ENCODE measurements around the gene CLEC7A.

Gene CLEC7A

DNA sequence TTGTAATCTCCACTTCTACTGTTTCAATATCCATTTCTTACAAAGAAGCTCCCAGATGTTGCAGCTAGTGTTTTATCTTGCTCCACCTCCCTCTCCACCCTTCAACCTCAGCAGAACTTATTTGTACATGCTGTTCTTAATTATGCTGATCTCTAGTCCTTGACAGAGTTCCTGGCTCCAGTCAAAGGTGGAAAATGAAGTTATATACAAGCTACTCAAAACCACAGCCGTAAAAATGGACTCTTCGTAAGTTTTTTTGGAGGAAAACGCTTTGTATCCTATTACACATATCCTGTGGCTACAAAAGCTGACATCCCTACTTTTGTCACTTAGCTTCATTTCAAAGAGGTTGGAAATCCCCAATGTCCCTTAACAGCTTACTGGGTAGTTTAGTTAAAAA lies 32.5 kb downstream of the CLEC7A start:
- H3K27ac ChIP-seq = peak overlapping the region; percentile 7 to 53
- no peak for DNase-seq (ENCODE audit: low spot score)
- peak overlapping the region; percentile 23 for H3K4me3 ChIP-seq
- TF ChIP-seq, protein P1, sequence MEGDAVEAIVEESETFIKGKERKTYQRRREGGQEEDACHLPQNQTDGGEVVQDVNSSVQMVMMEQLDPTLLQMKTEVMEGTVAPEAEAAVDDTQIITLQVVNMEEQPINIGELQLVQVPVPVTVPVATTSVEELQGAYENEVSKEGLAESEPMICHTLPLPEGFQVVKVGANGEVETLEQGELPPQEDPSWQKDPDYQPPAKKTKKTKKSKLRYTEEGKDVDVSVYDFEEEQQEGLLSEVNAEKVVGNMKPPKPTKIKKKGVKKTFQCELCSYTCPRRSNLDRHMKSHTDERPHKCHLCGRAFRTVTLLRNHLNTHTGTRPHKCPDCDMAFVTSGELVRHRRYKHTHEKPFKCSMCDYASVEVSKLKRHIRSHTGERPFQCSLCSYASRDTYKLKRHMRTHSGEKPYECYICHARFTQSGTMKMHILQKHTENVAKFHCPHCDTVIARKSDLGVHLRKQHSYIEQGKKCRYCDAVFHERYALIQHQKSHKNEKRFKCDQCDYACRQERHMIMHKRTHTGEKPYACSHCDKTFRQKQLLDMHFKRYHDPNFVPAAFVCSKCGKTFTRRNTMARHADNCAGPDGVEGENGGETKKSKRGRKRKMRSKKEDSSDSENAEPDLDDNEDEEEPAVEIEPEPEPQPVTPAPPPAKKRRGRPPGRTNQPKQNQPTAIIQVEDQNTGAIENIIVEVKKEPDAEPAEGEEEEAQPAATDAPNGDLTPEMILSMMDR (IDR thresholded peaks at IDR 0.05) = no peak

DNA sequence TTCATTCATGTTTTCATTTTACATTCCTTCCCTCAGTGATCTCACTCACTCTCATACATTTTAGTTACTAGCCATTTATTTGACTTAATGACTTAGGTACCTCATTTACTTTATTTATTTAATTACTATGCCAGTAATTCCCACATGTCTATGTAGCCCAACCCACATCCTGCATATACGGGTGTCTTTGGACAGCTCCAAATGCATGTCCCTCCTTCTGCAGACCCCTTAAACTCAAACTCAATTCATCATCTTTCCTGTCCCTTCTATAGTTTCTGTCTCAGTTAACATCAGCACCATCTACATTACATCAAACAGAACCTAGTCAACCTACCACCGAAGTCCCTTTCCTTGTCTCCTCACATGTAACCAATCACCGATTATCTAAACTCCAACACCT lies 34.0 kb downstream of the CLEC7A start:
- Histone ChIP-seq H3K27ac (no peak overlapping the region), H3K4me3 (no peak overlapping the region)
- TF ChIP-seq, protein P1 (IDR thresholded peaks at IDR 0.05) = no peak
- DNase-seq (ENCODE audit: low spot score) = no peak

DNA sequence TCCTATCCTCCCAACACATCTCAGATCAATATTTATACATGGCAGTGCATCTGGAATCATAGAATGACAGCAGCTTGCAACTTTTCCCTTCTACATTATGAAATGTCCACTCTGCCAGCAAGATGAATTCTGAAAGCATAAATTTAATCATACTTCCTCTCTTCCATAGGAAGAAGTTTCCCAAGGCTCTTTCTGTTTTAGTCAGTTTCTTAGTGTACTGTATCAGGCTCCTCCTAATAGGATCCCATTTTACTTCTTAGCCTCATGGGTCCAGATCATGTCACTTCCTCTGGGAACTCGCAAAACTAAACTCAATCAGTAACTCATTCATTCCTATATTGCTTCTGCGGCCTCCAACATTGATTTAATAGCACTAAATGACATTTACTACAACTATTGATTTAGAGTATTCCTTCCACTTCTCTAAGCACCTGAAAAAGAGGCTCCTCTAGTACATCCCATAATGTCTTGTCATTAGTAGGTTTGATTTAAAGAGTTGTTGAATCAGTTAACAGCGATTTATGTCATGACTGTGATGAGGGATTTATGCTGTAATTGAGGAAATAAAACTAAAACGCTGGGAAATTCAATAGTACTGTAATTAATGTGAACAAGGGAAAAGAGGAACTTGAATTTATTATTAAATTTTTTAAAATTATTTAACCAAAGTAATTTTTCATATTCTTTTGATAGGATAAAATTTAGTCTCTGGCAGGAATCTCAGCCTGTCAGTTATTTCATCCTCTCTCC lies 35.2 kb downstream of the CLEC7A start:
- Histone ChIP-seq H3K27ac (peak overlapping the region in 1 of 2 donors; percentile 40), H3K4me3 (no peak overlapping the region)
- no peak for DNase-seq (ENCODE audit: low spot score)
- TF ChIP-seq, protein P1 (IDR thresholded peaks at IDR 0.05) = no peak

DNA sequence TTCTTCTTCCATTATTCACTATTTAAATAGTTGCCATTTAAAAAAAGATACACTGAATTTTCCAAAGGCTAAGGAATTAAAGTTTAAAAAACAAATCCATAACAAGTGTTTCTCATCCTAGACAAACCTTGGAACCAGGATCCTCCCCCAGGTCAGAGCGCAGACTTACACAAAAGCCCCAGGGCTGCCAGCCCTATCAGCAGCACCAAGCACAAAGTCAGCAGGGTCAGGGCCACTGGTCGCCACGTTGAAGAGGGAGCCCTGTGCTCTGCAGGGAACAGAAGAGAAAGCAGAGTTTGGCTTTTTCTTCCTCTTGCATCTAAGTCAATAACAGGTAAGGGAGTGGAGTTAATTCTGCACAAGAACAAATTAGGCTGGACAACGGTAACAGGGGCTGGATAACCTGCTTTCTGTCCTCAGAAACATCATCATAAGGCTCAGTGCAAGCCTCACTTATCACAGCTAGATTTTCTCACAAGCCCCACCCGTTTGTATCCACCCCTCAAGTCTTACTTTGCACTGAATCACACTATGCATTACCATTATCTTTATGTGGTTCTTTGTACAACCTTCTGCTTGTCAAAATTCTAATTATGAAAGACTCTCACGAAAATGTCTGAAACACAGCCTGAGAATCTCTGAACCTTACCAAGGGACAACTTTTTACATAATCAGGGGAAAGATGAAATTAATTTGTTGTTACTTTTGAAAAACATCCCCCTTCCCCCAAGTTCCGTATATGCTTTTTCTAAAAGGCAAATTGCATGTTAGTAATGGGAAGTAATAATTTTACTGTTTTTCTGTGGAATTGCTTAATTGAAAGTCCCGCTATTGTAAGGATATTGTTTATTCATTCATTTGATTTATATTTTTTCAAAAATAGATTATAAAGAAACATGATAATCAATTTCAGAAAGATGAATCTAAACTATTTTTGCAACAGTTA lies 40.8 kb downstream of the CLEC7A start:
- no peak for DNase-seq (ENCODE audit: low spot score)
- no peak overlapping the region for H3K4me3 ChIP-seq
- TF ChIP-seq, protein P1 (IDR thresholded peaks at IDR 0.05) = no peak
- no peak overlapping the region for H3K27ac ChIP-seq

DNA sequence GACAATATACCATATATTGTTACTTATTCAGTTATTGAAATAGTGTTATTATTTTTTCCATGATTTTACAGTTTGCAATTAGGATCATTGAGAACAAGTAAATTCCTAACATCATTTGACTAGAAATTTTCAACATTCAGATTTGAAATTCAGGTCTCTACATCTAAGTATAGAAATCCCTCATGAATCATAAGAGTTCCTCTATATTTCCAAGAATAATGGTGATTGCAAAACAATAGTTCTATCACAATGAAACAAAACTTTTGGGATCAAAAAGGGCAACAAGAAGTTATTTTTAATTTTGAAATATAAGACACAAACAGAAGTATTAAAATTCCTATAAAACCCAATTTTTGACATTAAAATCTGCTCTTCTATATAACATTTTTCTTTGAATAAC lies 42.0 kb downstream of the CLEC7A start:
- no peak for DNase-seq (ENCODE audit: low spot score)

DNA sequence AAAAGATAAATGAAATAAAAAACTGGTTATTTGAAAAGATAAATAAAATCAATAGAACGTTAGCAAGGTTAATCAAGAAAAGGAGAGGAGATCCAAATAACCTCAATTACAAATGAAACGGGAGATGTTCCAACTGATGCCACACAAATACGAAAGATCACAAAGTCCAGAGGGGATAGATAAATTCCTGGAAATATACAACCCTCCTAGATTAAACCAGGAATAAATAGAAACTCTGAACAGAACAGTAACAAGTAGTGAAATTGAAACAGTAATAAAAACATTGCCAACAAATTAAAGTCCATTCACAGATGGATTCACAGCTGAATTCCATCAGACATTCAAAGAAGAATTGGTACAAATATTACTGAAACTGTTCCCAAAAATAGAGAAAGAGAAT lies 43.6 kb downstream of the CLEC7A start:
- DNase-seq (ENCODE audit: low spot score) = no peak
- H3K4me3 ChIP-seq = no peak overlapping the region
- no peak overlapping the region for H3K27ac ChIP-seq
- TF ChIP-seq, protein P1 (IDR thresholded peaks at IDR 0.05) = no peak

More for the DNA sequence above, 42.0 kb downstream of the CLEC7A start:
- TF ChIP-seq, protein P1 (IDR thresholded peaks at IDR 0.05) = no peak
- Histone ChIP-seq H3K27ac (no peak overlapping the region), H3K4me3 (no peak overlapping the region)
